SK-MEL-5 (cell line): ENCODE results near the gene KCNH4. TPM values are rescaled to one million over a fixed set of nuclear protein-coding genes. Genes with fewer than 3 reads are reported as not detected.

Experiments
- DNase-seq: peaks from one replicate; pipeline ENCODE4 v3.0.0-alpha.2; 2016; ENCODE audit warnings: low read depth, low spot score
- in situ Hi-C: cut with HindIII; loops from 2 replicates; pipeline ENCODE4 v1.10.0; 2016; ENCODE audit warnings: low sequenced_read_pairs, high pct_unique_total_duplicates, low pct_unique_long_range_greater_than_20kb
- total RNA-seq: library from RNA; depleted of rRNA; stranded (reverse); fragments of >200 nt; shearing (Covaris generic); gene quantifications from 2 replicates; pipeline ENCODE4 v1.2.3, GENCODE V29; 2014

The KCNH4 gene
- total RNA-seq, 1 experiment from 2014 or later, result 0.18 TPM

- DNase-seq, result no peak
- in situ Hi-C loops, result no loop called here
Measured at GRCh38 chr17:42130310-42130936, 50.5 kb downstream of the KCNH4 start.

- no peak for DNase-seq
- in situ Hi-C loops, result no loop called here
Measured at GRCh38 chr17:42129109-42129837, 51.7 kb downstream of the KCNH4 start.

DNA sequence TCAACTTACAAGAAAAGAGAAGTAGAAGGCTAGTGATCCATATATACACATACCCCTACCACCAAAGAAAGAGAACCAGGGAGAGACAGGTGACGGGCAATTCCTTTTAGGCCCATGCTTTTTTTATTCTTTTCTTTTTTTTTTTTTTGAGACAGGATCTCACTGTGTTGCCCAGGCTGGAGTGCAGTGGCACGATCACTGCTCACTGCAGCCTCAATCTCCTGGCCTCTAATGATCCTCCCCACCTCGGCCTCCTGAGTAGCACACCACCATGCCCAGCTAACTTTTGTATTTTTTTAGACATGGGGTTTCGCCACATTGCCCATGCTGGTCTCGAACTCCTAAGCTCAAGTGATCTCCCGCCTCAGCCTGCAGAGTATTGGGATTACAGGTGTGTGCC, 53.5 kb downstream of the KCNH4 start:
- in situ Hi-C loops, result no loop called here

DNA sequence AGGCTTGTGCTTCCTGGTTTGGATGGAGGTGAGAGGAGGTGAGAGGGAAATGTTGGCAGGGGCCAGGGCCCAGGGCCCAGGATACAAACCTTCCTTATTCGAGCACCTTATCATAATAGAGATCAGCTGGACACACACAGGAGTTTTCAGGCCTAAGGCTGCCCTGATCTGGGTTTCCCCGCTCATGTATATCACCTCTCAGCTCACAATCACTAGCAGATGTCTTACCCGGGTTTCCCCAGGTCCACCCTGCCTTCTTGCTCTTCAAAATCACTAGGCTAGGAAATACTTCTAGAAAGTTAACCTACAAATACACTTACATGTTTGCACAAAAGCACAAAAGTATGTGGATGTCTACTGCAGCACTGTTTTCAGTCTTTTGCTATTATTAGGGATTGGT, 54.1 kb downstream of the KCNH4 start:
- in situ Hi-C loops, result no loop called here
- DNase-seq, result no peak

More for the DNA sequence above, 53.5 kb downstream of the KCNH4 start:
- no peak for DNase-seq

GRCh38 chr17:42125565-42125964, 55.4 kb downstream of the KCNH4 start:
- in situ Hi-C loops, result no loop called here
- DNase-seq, result no peak

- no peak for DNase-seq
- in situ Hi-C loops, result no loop called here
Measured at GRCh38 chr17:42124256-42124655, 56.7 kb downstream of the KCNH4 start.

GRCh38 chr17:42122371-42123303, 58.3 kb downstream of the KCNH4 start, which contains the start of gene HSPB9:
Gene HSPB9 (plus strand): TSS chr17:42122804. CDS start chr17:42122851, 47 bp downstream.
- DNase-seq, result no peak
- in situ Hi-C loops, result no loop called here

GRCh38 chr17:42120770-42121769, 59.9 kb downstream of the KCNH4 start, which contains the start of gene KAT2A:
Gene KAT2A (minus strand): TSS chr17:42121367. CDS start chr17:42121304, 63 bp downstream.
- peak; percentile 90 for DNase-seq
- in situ Hi-C loops, result no loop called here

DNA sequence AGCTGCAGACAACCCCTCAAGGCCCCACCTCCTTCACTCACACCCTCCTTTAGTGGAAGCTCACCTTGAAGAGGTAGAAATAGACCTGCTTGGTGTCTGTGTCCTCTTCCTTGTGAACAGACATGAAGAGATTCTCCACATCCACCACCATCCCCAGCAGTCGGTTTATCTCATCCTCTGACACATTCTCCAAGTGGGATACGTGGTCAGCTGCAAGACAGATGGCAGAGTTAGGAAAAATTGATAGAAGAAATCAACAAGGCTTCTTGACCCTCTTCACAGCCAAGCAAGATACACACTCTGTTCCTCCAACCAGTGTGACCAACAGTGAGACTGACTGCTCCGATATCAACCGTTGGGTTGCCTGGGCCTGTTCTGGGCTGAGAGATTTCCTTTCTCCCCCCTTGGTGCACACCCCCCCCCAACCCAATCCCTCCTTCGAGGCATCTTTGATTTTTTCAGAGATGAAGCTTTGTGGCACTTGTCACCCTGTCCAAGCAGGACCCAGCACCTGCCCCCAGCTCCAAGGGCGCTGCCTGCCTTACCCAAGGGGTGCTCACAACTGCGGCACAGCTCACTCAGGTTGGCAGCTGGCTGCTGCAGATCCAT, 60.7 kb downstream of the KCNH4 start:
- in situ Hi-C loops, result no loop called here
- DNase-seq, result no peak

- in situ Hi-C loops, result no loop called here
- DNase-seq, result no peak
Measured at GRCh38 chr17:42119301-42119700, 61.6 kb downstream of the KCNH4 start.

DNA sequence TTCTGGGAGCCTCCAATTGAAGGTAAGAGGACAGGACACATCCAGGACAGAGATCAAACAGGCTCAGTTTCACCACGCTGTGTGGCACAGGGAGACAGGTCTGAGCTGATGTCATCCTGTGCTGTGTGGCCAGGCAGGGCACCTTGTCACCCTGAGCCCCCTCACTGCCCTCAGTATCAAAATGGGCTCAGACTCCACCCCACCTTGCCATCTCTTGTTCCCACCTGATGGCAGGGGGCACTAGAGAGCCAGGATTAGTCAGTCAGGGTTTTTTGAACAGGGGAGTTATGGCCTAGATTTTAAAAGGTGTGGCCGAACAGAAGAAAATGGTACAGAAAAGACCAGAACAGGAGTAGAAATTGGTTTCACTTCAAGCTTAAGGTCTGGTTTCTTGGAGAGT, 62.4 kb downstream of the KCNH4 start:
- in situ Hi-C loops, result no loop called here

DNA sequence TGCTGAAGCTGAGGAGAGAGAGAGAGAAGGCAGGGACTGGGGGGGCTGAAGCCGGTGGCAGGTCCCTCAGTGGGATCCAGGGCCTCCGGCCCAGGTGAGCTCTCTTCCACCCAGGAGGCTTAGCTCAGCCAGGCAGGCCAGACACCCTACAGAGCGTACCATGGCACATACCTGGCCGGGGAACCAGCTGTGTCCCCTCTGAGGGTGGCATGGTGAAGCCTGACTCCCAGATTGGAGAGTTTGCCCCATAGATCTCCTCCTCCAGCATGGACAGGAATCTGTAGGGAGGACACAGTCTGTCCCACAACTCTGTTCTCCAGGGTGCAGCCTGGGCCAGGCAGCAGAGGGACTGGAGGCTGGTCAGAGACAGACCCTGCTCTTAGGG, 62.8 kb downstream of the KCNH4 start:
- DNase-seq, result no peak
- in situ Hi-C loops, result no loop called here

More for the DNA sequence above, 62.4 kb downstream of the KCNH4 start:
- DNase-seq, result peak; percentile 62

DNA sequence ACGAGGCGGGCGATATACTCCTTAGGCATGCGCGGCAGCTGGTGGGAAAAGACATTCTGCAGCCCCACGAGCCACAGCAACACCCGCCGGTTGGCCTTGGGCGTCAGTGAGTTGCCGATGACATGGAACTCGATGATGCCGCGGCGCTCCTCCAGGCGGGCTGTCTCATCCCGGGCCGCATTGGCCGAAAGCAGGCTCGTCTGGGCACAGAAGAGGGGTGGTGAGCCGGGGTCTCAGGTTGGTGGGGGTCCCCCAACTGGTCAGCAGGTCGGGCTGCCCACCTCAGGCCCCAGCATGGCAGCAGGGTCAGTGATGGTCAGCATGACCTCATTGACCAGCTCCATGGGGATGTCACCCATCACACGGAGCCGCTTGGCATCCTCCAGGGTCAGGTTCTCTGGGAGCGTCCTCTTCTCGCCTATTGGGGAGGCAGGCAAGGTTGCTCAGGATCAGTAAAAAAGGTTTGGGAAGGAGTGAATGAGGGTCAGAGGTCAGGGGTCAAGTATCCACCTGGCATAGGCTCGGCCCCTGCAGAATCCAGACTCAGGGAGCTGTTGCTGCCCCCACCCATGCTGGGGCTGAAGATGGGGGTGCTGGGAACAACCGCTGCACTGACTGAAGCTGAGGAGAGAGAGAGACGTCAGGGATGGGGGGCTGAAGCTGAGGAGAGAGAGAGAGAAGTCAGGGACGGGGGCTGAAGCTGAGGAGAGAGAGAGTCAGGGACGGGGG, 63.4 kb downstream of the KCNH4 start:
- DNase-seq, result no peak
- in situ Hi-C loops, result no loop called here

DNA sequence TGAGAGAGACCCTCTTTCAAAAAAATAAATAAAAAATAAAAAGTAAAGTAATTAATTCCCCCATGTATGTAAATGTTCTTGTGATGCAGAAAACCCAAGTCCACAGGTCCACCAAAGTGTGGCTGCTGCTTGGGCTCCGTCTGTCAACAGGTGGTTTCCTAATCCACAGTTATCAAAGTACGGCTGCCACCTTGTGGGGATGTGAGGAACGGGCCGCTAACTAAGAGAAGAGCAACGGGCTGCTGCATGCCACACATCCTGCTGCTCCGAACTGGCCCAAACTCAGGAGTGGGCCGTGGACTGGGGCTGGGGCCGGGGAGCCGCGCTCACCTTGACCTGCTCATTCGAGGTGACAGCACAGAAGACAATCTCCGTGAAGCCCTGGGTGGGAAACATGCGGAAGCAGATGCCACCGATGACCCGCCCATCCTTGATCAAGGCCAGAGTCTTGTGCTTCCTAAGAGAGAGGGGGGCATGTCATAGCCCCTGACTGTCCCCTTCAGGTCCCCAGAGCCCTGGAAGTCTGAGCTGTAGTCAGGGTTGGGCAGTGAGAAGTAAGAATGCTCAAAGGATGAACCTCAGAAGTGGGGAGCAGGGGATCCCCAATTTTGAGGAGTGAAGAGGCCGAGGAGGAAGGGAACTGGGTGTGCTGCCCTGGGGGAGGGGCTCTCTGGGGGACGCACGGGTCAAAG, 64.1 kb downstream of the KCNH4 start:
- DNase-seq, result peak; percentile 88
- in situ Hi-C loops, result no loop called here

- in situ Hi-C loops, result no loop called here
Measured at GRCh38 chr17:42114118-42114517, 66.8 kb downstream of the KCNH4 start.

More at GRCh38 chr17:42114118-42114517, 66.8 kb downstream of the KCNH4 start:
- DNase-seq, result no peak
